ENCODE results near the gene RFX3. TPM values are rescaled to one million over a fixed set of nuclear protein-coding genes. Genes with fewer than 3 reads are reported as not detected.

The RFX3 gene
- total RNA-seq, 1 donor from 2014 or later = 12.1 TPM

DNA sequence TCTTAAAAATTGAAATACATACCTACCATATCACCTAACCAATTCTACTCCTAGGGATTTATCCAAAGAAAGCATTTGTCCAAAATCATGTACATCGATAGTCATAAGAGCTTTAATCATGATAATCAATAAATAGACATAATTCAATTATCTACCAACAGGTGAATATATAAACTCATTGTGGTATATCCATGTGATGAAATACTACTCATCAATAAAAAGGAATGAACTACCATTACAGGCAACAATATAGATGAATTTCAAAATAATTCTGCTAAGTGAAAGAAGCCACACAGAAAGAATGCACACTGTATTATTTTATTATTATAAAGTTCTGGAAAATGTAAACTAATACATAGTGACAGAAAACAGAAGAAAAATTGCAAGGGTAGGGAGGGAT lies 81.8 kb downstream of the RFX3 start:
- Mint-ChIP-seq H3K27ac (ENCODE audit: unreplicated experiment) (no peak overlapping the region), H3K4me1 (ENCODE audit: low read depth, unreplicated experiment) (peaks cover 4% of the 10 kb centered on the region), H3K36me3 (ENCODE audit: low read depth, unreplicated experiment) (no peaks in the 10 kb centered on the region), H3K9me3 (ENCODE audit: unreplicated experiment) (no peaks in the 10 kb centered on the region), H3K27me3 (ENCODE audit: low read depth, unreplicated experiment) (no peaks in the 10 kb centered on the region), H3K4me3 (ENCODE audit: unreplicated experiment) (no peak overlapping the region)
- Histone ChIP-seq H3K79me2 (ENCODE audit: insufficient read depth, low read length) (no peaks in the 10 kb centered on the region), H3K4me2 (ENCODE audit: low read length) (no peak overlapping the region), H3K36me3 (ENCODE audit: insufficient read depth, low read length) (no peaks in the 10 kb centered on the region), H3K4me1 (ENCODE audit: insufficient read depth, low read length) (no peaks in the 10 kb centered on the region), H3K9me3 (ENCODE audit: insufficient read depth, low read depth, low read length) (no peaks in the 10 kb centered on the region), H3K27me3 (ENCODE audit: insufficient read depth, low read length) (no peaks in the 10 kb centered on the region), H4K20me1 (ENCODE audit: insufficient read depth, low read length) (peaks cover 3% of the 10 kb centered on the region), H3K27ac (ENCODE audit: low read depth, low read length) (no peak overlapping the region), H3K9ac (ENCODE audit: low read length) (no peak overlapping the region), H3K4me3 (ENCODE audit: insufficient read depth, low read depth, low read length) (no peak overlapping the region), H2AFZ (ENCODE audit: low read depth, low read length) (no peak overlapping the region)
- FAIRE-seq (no peak), DNase-seq (ENCODE audit: low read depth) (no peak)
- no peak for TF ChIP-seq EZH2 (IDR thresholded peaks at IDR 0.05; ENCODE audit: insufficient read depth, low read length)
- TF ChIP-seq, protein P1, sequence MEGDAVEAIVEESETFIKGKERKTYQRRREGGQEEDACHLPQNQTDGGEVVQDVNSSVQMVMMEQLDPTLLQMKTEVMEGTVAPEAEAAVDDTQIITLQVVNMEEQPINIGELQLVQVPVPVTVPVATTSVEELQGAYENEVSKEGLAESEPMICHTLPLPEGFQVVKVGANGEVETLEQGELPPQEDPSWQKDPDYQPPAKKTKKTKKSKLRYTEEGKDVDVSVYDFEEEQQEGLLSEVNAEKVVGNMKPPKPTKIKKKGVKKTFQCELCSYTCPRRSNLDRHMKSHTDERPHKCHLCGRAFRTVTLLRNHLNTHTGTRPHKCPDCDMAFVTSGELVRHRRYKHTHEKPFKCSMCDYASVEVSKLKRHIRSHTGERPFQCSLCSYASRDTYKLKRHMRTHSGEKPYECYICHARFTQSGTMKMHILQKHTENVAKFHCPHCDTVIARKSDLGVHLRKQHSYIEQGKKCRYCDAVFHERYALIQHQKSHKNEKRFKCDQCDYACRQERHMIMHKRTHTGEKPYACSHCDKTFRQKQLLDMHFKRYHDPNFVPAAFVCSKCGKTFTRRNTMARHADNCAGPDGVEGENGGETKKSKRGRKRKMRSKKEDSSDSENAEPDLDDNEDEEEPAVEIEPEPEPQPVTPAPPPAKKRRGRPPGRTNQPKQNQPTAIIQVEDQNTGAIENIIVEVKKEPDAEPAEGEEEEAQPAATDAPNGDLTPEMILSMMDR (IDR thresholded peaks at IDR 0.05; ENCODE audit: insufficient read depth, low read depth, low read length) = no peak

DNA sequence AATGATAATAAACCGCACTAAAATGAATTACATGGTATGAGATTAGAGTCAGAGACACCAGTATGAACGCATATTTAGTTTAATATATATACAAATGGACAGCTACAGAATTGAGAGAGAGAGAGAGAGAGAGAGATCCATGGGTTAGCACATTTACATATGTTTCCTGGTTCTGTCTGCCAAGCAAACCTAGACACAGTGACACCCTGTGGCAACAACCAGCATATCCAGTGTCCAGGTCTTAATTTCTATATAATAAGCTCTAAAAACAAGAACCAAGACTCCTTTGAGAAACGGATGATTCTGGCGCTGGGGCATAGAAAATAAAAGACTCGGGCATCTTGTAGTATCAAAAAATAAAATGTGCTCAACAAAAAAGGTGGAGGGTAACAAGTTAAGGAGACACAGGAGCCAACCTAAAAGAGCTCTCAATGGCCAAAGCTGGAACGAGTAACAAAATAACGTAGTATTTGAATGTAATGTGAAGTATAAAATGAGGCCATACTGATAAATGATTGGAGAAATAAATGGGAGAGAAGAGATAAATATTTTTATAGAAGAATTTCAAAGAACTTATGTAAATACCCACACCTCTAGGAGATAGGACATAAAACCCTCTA lies 84.5 kb downstream of the RFX3 start:
- FAIRE-seq = no peak
- TF ChIP-seq, protein P1 (IDR thresholded peaks at IDR 0.05; ENCODE audit: insufficient read depth, low read depth, low read length) = peak; percentile 58
- TF ChIP-seq EZH2 (IDR thresholded peaks at IDR 0.05; ENCODE audit: insufficient read depth, low read length) = no peak

More for the DNA sequence above, 84.5 kb downstream of the RFX3 start:
- Histone ChIP-seq H3K27me3 (ENCODE audit: insufficient read depth, low read length) (no peaks in the 10 kb centered on the region), H3K4me1 (ENCODE audit: insufficient read depth, low read length) (no peaks in the 10 kb centered on the region), H2AFZ (ENCODE audit: low read depth, low read length) (no peak overlapping the region), H3K27ac (ENCODE audit: low read depth, low read length) (no peak overlapping the region), H3K36me3 (ENCODE audit: insufficient read depth, low read length) (no peaks in the 10 kb centered on the region), H3K4me2 (ENCODE audit: low read length) (no peak overlapping the region), H3K9me3 (ENCODE audit: insufficient read depth, low read depth, low read length) (no peaks in the 10 kb centered on the region), H4K20me1 (ENCODE audit: insufficient read depth, low read length) (peaks cover 3% of the 10 kb centered on the region), H3K79me2 (ENCODE audit: insufficient read depth, low read length) (no peaks in the 10 kb centered on the region), H3K9ac (ENCODE audit: low read length) (no peak overlapping the region), H3K4me3 (ENCODE audit: insufficient read depth, low read depth, low read length) (no peak overlapping the region)
- Mint-ChIP-seq H3K27ac (ENCODE audit: unreplicated experiment) (no peak overlapping the region), H3K27me3 (ENCODE audit: low read depth, unreplicated experiment) (no peaks in the 10 kb centered on the region), H3K4me1 (ENCODE audit: low read depth, unreplicated experiment) (peaks cover 8% of the 10 kb centered on the region), H3K36me3 (ENCODE audit: low read depth, unreplicated experiment) (no peaks in the 10 kb centered on the region), H3K9me3 (ENCODE audit: unreplicated experiment) (no peaks in the 10 kb centered on the region), H3K4me3 (ENCODE audit: unreplicated experiment) (no peak overlapping the region)
- peak; percentile 39 for DNase-seq (ENCODE audit: low read depth)

Measured in astrocyte (in vitro differentiated cells and primary cell).